ENCODE measurements around the gene TM9SF1. TPM values are rescaled to one million over a fixed set of nuclear protein-coding genes. Genes with fewer than 3 reads are reported as not detected.
A peak's percentile ranks its signal among the peaks of the same experiment; 100 is the strongest.

TM9SF1 gene

GRCh38 chr14:24139272-24139934 lies 55.8 kb downstream of the TM9SF1 start:
- peaks cover 9% of the 10 kb centered on the region for H3K79me1 ChIP-seq (ENCODE audit: low read length)

More at GRCh38 chr14:24139272-24139934, 55.8 kb downstream of the TM9SF1 start:
- Histone ChIP-seq H2BK5ac (ENCODE audit: low read length) (no peak overlapping the region), H3K4me3 (ENCODE audit: low read length) (no peak overlapping the region), H4K8ac (ENCODE audit: low read depth, low read length) (no peak overlapping the region), H2BK120ac (ENCODE audit: low read depth, low read length) (no peak overlapping the region), H3K27ac (ENCODE audit: low read depth, low read length) (no peak overlapping the region), H2BK15ac (replicated peaks; ENCODE audit: low read depth) (no peak overlapping the region), H3K56ac (ENCODE audit: low read length) (peak overlapping the region; percentile 38), H3K4ac (ENCODE audit: low read depth, low read length) (no peak overlapping the region), H3K23ac (ENCODE audit: low read length) (no peak overlapping the region), H3K79me2 (ENCODE audit: control insufficient read depth, insufficient read depth, low read length) (peaks cover 13% of the 10 kb centered on the region), H3K4me2 (ENCODE audit: low read length) (no peak overlapping the region), H3K9ac (ENCODE audit: low read length) (peak overlapping the region; percentile 36), H3K27me3 (ENCODE audit: insufficient read depth, low read length, poor library complexity) (no peaks in the 10 kb centered on the region), H2AK5ac (ENCODE audit: low read length) (no peak overlapping the region), H3K4me1 (ENCODE audit: control insufficient read depth, low read depth, low read length) (peaks cover 4% of the 10 kb centered on the region), H4K5ac (ENCODE audit: low read length) (no peak overlapping the region), H3K18ac (ENCODE audit: low read length) (no peak overlapping the region), H3K36me3 (ENCODE audit: control insufficient read depth, insufficient read depth, low read length) (peaks cover 5% of the 10 kb centered on the region)
- no peak for DNase-seq
- no CpG with 5 or more reads among the region's 9 CpGs for WGBS (ENCODE audit: extremely low coverage, insufficient coverage, low lambda C conversion rate)

Small RNA genes lying within 50 kb of the gene (small RNA-seq; reads per million reads assigned to genes)
- not detected for gene AL136295.4 (ENCODE audit: insufficient read depth)
- not detected for gene CHMP4A (ENCODE audit: insufficient read depth)
- gene IPO4 (ENCODE audit: insufficient read depth), result not detected
- not detected for gene IRF9 (ENCODE audit: insufficient read depth)
- gene MDP1 (ENCODE audit: insufficient read depth), result not detected
- 3.8 reads per million, percentile 58 among the genes with 10 or more reads in this experiment for gene RNA5SP383 (ENCODE audit: insufficient read depth)
